Heart left ventricle (tissue), 13 donors: ENCODE data around the gene ANKRD29.

Experiments
- POLR2A ChIP-seq, 2 donors: fragments of 450-650 bp; IDR thresholded peaks; one replicate each; pipeline ENCODE4 v1.6.1; 2017; ENCODE audit warnings: antibody characterized with exemption in 2 of 2, mild to moderate bottlenecking in 2 of 2, moderate library complexity in 2 of 2
- TF ChIP-seq, protein P1 (sequence below), 12 donors: fragments of 200-600 bp; sonication (generic) in 4 of 12; IDR thresholded peaks; one replicate each; pipeline versions ENCODE4 v1.5.0 to v1.8.0; 2018 to 2022; ENCODE audit warnings: antibody characterized with exemption in 12 of 12, mild to moderate bottlenecking in 5 of 12
- donor health status: ischemic (EF 13 %, LVEDD 7.1; RV severe dilation, severe dysfunction).
- donor health status: DM: no; HTN: yes; CAD: no.
- donor health status: DM: no; HTN: no; CAD: no.
- donor health status: ischemic (EF 25% LVEDD 6.9; RV normal size, moderate dysfunction).
- donor health status: ischemic (EF 25% LVEDD 5.7; RV mildly dilated, moderate dysfunction).
- donor health status: ischemic (EF 35%, LVEDD 5.7; RV mildly dilated, moderate dysfunction).
- donor health status: nonischemic (EF 11% LVEDD 7.7; RV severe dilation, severe dysfunction).
- donor health status: DM: yes; HTN: yes; CAD: no.
- donor health status: PGD.
- donor health status: ischemic (EF 29% LVEDD 5.4; RV normal size, mild dysfunction).
- donor health status: nonischemic (EF 23%, LVEDD 6.1; RV moderate dilation, normal function).

DNA sequence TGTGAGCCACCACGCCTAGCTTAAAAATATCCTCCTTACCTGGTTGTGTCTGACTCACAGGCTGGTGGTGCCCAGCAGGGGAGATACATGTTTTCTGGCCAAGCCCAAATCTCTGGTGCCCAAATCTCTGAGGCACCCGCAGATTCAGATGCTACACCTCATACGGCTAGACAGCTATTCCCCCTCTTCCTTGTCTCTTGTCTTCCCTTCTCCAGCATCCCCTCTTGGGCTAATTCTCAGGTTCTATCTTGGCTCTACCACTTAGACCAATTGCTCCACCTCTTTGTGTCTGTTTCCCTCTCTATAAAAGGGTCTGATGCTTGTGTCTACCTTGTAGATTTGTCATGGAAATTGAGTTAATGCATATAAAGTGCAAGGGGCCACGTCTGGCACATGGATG is 39.9 kb upstream of the ANKRD29 start:
- TF ChIP-seq, protein P1, sequence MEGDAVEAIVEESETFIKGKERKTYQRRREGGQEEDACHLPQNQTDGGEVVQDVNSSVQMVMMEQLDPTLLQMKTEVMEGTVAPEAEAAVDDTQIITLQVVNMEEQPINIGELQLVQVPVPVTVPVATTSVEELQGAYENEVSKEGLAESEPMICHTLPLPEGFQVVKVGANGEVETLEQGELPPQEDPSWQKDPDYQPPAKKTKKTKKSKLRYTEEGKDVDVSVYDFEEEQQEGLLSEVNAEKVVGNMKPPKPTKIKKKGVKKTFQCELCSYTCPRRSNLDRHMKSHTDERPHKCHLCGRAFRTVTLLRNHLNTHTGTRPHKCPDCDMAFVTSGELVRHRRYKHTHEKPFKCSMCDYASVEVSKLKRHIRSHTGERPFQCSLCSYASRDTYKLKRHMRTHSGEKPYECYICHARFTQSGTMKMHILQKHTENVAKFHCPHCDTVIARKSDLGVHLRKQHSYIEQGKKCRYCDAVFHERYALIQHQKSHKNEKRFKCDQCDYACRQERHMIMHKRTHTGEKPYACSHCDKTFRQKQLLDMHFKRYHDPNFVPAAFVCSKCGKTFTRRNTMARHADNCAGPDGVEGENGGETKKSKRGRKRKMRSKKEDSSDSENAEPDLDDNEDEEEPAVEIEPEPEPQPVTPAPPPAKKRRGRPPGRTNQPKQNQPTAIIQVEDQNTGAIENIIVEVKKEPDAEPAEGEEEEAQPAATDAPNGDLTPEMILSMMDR (IDR thresholded peaks at IDR 0.05): no peak
- no peak for TF ChIP-seq POLR2A (IDR thresholded peaks at IDR 0.05)
